Germinal center (tissue), 1 donor: ENCODE data around the gene CYP21A2.
"Not testable (repeated sequence)": the region's sequence is repeated elsewhere in the genome, so short reads cannot be mapped to it uniquely, and the experiment has no call there.

Experiments used
- DNase-seq: peaks from one replicate; pipeline ENCODE4 v3.0.0; 2012; ENCODE audit warnings: mixed read lengths, low spot score

CYP21A2 gene

DNA sequence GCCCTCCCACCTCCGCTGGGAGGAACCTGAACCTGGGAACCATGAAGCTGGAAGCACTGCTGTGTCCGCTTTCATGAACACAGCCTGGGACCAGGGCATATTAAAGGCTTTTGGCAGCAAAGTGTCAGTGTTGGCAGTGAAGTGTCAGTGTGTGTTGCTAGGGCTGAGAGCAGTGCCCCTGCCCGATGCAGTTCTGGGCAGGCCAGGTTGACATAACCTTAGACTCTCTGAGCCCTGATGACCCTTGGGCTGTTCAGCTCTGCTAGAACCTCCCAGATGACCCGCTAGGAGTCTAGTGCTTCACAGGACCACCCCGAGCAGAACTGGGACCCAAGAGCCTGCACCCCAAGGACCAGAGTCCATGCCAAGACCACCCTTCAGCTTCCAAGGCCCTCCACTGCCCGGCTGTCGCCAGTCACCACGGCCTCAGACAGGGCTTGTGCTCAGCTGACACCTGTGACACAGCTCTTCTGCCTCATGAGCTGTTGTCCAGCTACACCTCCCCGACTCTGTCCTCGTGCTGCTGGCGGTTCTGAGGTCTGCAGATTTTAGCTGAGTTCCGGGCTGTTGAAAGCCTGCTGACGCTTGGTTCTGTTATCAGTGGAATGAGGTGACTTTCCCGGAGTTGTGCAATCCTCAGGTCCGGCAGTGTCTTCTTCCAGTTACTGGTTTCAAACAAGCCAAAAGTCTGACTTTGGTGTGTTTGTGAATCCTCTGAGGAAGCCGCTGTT is 2.8 kb upstream of the CYP21A2 start:
- not testable (repeated sequence) for DNase-seq

DNA sequence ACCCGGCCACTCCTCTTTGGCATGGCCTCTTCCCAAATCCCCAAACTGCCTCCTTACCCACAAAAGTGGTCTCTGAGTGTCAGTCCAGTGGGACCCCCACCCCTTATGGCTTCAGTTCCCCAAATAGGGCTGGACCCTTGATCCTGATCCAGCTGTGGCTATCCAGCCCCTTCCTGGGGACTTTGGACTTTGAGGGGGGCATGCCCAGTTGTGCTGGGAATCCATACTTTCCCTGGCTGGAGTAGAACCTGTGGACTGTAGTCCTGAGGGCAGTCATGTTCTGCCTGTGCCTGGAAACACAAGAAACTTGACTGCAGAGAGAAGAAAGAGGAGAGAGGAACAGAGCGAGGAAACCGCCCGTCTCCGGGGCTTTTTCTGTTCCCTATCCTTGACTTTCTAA is 1.1 kb upstream of the CYP21A2 start:
- DNase-seq: not testable (repeated sequence)

DNA sequence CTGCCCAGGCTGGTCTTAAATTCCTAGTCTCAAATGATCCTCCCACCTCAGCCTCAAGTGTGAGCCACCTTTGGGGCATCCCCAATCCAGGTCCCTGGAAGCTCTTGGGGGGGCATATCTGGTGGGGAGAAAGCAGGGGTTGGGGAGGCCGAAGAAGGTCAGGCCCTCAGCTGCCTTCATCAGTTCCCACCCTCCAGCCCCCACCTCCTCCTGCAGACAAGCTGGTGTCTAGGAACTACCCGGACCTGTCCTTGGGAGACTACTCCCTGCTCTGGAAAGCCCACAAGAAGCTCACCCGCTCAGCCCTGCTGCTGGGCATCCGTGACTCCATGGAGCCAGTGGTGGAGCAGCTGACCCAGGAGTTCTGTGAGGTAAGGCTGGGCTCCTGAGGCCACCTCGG is 663 bp downstream of the CYP21A2 start:
- not testable (repeated sequence) for DNase-seq

DNA sequence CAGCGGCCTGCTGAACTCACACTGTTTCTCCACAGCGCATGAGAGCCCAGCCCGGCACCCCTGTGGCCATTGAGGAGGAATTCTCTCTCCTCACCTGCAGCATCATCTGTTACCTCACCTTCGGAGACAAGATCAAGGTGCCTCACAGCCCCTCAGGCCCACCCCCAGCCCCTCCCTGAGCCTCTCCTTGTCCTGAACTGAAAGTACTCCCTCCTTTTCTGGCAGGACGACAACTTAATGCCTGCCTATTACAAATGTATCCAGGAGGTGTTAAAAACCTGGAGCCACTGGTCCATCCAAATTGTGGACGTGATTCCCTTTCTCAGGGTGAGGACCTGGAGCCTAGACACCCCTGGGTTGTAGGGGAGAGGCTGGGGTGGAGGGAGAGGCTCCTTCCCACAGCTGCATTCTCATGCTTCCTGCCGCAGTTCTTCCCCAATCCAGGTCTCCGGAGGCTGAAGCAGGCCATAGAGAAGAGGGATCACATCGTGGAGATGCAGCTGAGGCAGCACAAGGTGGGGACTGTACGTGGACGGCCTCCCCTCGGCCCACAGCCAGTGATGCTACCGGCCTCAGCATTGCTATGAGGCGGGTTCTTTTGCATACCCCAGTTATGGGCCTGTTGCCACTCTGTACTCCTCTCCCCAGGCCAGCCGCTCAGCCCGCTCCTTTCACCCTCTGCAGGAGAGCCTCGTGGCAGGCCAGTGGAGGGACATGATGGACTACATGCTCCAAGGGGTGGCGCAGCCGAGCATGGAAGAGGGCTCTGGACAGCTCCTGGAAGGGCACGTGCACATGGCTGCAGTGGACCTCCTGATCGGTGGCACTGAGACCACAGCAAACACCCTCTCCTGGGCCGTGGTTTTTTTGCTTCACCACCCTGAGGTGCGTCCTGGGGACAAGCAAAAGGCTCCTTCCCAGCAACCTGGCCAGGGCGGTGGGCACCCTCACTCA is 1.4 kb downstream of the CYP21A2 start:
- not testable (repeated sequence) for DNase-seq

DNA sequence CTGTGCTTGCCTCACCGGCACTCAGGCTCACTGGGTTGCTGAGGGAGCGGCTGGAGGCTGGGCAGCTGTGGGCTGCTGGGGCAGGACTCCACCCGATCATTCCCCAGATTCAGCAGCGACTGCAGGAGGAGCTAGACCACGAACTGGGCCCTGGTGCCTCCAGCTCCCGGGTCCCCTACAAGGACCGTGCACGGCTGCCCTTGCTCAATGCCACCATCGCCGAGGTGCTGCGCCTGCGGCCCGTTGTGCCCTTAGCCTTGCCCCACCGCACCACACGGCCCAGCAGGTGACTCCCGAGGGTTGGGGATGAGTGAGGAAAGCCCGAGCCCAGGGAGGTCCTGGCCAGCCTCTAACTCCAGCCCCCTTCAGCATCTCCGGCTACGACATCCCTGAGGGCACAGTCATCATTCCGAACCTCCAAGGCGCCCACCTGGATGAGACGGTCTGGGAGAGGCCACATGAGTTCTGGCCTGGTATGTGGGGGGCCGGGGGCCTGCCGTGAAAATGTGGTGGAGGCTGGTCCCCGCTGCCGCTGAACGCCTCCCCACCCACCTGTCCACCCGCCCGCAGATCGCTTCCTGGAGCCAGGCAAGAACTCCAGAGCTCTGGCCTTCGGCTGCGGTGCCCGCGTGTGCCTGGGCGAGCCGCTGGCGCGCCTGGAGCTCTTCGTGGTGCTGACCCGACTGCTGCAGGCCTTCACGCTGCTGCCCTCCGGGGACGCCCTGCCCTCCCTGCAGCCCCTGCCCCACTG is 2.3 kb downstream of the CYP21A2 start:
- not testable (repeated sequence) for DNase-seq

DNA sequence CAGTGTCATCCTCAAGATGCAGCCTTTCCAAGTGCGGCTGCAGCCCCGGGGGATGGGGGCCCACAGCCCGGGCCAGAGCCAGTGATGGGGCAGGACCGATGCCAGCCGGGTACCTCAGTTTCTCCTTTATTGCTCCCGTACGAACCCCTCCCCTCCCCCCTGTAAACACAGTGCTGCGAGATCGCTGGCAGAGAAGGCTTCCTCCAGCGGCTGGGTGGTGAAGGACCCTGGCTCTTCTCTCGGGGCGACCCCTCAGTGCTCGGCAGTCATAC is 2.8 kb downstream of the CYP21A2 start:
- DNase-seq: not testable (repeated sequence)

DNA sequence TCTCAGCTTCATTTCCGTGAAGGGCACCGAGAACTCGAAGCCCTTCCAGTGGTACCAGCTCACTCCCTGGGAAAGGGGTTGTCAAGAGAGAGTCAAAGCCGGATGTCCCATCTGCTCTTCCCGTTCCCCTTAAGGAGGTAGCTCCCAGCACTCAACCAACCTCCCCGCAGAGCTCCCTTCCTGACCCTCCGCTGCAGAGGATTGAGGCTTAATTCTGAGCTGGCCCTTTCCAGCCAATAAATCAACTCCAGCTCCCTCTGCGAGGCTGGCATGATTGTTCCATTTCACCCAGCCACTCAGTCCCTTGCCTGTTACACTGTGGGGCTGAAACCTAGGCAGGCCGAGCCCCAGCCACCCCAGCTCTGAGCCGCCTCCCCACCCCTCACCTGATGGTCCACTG is 3.2 kb downstream of the CYP21A2 start:
- not testable (repeated sequence) for DNase-seq

DNA sequence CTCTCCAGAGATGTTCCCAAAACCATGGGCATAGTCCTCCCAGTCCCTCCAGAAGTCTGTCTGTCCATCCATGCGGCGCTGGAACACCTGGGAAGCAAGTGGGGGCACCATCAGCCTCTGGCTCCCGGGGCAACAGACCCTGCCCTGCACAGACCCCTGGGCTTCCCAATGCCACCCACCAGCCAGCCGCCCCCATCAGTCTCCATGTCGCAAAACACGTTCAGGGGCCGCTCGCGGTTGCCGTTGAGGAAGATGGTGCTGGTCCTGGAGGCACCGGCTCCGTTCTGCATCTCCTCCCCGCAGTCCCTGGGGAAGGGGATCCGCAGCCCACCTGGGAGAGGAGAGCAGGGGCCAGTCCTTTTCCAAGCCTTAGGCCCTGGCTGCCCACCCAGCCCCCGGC is 4.1 kb downstream of the CYP21A2 start:
- not testable (repeated sequence) for DNase-seq

DNA sequence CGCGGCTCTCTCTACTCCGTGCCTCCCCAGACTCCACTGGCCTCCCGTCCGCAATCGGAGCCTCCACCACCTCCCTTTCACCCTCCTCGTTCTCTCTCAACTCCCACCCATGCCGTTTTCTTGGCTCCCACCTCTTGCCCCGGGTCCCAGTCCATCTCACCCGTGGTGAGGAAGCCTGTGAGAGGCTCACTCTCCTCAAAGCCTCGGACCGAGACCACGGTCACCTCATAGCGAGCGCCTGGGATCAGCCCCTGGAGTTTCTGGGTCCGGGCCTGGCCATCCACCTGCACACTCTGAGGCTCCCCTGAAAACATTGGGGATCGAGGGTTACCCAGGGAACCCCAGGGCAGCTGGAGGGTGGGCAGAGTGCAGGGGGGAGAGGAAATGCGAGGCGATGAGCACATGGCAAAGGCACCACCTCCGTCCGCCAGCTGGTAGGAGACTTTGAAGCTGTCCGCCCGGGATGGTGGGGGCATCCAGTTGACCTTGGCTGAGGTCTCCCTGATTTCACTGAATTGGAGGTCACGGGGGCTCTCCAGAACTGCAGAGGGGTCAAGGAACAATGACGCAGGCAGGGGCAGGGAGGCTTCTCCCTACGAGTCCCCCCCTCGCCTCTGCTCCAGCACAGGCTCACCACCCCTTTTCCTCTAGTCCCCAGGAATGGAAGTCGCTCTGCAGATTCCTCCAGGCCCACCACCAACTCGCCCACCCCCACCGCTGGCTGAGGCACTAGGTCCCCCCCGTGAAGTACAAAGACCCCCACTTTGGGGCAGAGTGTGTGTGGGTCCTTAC is 5.6 kb downstream of the CYP21A2 start:
- not testable (repeated sequence) for DNase-seq

DNA sequence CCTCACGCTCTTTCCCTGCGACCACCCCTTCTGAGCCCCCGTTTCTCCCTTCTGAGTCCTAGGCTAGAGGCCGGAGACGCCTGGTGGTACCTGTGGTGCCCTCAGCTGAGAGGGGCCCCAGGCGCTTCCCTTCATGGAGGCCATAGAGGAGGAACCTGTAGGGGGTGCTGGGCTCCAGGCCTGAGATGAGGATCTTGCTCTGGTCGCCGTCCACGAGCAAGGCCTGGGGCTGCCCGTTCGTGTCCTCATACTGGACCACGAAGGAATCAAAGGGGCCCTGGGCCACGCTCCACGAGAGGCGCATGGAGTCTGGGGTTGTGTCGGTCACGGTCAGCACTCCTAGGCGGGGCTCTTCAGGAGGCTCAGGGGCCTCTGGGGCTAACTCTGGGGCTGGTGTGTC is 6.7 kb downstream of the CYP21A2 start:
- not testable (repeated sequence) for DNase-seq

DNA sequence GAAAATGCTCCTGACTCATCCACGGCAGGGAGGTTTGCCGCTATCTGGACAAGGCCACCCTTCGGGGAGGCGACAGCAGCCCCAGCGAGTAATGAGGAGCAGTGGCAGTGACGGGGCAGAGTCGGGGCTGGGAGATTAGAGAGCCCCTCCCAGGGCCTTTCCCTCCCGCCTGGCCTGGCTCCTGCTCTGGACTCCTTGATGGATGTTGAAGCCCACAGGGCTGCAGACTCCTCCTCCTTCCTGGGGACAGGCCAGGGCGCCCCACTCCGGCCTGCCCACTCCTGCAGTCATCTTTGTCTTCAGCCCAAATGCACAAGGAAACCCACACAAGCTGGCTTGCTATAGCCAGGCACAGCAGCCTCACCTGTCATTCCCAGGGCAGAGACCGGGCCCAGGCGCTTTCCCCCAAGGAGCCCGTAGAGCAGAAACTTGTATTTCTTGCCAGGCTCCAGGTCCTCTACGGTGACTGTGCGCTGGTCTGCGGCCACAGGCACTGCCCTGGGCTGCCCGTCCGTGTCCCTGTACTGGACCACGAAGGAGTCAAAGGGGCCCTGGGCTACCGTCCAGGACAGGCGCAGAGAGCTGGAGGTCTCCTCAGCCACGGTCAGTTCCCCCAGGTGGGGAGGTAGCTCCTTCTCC is 7.7 kb downstream of the CYP21A2 start:
- no peak for DNase-seq

DNA sequence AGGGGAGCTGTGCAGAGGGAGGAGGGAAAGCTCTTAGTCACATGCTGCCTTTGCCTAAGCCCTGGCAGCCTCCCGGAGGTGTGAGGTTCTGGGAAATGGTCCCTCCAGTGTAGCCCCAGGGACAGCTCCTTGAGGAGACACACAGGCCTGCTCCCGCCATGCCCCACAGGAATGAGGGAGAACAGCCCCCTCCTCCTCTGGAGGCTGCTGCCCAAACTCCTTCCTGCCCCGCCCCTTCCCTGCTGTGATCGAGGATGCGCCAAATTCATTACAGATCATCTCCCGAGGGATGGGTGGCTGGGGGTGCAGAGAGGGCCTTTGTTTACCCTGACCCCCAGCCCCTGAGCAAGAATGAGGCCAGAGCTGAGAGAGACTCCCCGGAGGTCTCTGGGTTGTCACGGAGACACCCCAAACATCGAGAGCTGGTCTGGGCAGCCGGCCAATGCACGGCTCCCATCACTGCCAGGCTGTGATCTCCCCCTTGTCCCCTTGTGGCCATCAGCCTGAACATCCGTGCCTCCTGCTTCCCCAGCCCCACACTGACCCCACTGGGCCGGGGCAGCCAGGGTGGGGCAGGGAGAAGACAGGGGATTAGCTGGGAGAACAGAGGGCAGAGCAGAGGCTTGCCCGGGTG is 8.4 kb downstream of the CYP21A2 start:
- no peak for DNase-seq

DNA sequence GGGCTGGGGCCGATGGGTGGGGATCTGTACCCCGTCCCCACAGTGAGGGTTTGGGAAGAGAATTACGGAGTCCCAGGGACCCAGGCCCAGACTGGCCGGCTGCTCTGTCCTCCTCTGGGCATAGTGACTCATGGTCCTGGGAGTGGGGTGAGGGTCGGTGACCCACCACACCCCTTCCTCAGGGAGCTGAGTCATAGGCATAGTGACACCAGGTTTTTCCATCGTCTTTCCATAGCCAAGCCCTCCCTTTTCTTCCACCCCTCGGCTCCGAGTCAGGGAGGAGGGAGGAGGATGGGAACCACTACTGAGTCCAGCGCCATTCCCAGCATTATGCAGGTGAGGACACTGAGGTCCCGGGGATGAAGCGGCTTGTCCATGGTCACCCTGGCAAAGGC is 8.9 kb downstream of the CYP21A2 start:
- no peak for DNase-seq

DNA sequence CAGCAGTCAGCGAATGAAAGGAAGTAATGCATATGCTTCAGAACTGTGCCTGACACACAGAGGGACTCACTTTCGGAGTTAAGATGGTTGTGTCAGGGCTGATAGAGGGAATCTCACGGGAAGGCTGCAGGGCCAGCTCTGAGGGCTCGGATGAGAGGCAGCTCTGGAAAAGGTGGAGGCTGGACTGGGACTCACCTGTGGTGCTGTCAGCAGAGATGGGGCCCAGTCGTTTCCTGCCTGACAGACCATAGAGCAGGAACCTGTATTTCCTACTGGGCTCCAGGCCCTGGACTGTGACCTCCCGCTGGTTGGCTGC is 9.3 kb downstream of the CYP21A2 start:
- DNase-seq: no peak

DNA sequence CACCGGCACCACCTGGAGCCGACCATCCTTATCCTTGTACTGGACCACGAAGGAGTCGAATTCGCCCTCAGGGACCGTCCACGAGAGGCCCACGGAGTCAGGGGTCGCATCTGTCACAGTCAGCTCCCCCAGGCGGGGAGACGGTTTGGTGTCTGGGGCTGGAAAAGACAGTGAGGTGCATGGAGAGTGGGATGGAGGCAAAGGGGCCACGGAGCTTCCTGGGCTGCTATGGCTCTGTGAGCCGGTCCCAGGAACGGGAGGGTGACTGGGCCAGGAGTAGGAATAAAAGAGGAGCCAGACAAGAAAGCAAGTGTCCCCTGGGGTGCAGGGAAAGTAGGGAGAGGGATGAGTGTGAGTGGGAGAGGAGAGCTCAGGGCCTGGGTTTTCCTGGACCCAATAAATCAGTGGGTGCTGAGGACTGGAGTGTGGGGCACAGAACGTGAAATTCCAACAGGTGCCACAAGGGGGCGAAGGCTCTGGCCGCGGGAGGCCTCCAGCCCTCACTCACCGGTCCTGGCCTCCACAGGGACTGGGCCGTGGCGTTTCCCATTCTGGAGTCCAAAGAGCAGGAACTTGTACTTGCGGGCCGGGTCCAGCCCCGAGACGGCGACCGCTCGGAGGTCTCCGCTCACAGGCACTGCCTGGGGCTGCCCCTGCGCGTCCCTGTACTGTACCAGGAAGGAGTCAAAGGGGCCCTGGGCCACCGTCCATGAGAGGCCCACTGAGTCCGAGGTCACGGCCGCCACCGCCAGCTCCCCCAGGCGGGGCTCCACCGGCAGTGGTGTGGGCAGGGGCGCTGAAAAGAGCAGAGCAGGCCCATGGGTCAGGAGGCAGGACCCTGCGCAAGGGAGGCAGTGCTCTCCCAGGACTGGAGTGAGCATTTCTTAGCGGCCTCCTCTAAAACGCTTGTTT is 9.9 kb downstream of the CYP21A2 start:
- peak; percentile 63 for DNase-seq

DNA sequence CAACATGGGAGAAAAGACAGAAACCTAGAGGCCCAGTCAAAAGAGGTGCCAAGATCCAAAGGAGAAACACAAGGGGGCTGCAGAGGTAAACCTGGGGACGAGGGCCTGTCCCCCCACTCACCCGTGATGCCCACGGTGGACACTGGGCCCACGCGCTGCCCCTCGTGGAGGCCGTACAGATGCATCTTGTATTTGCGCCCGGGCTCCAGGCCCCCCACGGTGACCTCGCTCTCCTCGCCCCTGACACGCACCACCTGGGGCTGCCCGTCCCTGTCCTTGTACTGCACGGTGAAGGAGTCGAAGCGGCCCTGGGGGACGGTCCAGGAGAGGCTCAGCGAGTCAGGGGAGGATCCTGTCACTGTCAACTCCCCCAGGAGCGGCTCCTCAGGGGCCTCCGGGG is 10.9 kb downstream of the CYP21A2 start:
- DNase-seq: not testable (repeated sequence)

DNA sequence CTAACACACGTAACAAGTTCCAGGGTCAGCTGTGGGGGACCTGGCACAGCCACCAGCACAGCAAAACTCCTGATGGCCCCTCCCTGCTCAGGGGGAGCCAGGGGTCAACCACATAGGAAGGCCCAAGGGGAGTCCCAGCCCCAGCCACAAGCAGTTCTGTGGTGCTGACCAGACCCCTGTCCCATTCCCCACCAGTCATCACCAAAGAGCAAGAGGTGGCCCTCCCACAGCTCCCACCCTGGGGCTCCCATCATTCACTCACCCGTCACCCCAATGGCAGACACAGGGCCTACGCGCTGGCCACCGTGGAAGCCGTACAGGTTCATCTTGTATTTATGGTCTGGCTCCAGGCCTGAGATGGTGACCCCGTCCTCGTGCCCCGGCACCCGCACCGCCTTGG is 11.5 kb downstream of the CYP21A2 start:
- not testable (repeated sequence) for DNase-seq

DNA sequence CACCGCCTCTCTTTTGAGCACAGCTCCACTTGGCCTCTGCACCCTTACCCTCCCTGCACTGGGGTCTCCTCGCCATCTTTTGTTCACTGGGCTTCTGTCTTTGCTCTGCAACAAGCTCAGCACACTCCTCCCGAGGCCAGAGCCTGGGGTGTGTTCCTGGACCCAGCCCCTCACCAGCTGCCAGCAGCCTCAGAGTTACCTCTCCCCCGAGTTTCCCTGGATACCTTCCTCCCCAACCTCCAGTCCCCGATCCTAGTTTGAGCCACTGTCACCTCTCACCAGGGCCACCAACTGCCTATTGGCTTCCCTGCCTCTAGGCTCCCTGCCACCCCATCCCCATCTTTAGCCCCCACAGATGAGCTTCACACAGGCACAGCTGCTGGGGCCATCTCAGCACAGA is 12.3 kb downstream of the CYP21A2 start:
- DNase-seq: no peak

DNA sequence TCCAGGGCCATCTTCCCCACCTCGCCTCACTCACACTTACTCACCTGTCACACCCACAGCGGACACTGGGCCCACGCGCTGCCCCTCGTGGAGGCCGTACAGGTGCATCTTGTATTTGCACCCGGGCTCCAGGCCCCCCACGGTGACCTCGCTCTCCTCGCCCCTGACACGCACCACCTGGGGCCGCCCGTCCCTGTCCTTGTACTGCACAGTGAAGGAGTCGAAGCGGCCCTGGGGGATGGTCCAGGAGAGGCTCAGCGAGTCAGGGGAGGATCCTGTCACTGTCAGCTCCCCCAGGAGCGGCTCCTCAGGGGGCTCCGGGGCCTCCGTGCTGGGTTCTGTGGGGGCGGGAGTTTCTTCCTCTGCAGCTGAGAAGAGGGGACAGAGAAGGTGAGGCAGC is 14.4 kb downstream of the CYP21A2 start:
- DNase-seq: not testable (repeated sequence)

DNA sequence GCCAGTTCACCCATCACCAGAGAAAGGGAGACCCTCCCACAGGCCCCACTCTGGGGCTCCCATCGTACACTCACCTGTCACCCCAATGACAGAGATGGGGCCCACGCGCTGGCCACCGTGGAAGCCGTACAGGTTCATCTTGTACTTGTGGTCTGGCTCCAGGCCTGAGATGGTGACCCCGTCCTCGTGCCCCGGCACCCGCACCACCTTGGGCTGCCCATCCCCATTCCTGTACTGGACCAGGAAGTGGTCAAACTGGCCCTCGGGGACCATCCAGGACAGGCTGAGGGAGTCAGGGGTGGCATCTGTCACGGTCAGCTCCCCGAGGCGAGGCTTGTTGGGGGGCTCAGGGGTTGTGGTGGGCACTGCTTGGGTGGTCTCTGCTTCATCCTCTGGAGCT is 15.1 kb downstream of the CYP21A2 start:
- not testable (repeated sequence) for DNase-seq
